K562 (cell line): ENCODE measurements around the gene CDK4. TPM values are rescaled to one million over a fixed set of nuclear protein-coding genes. Genes with fewer than 3 reads are reported as not detected.

Experiments
- CREB1 ChIP-seq, 2 experiments: sonication (generic) in 1 of 2; formaldehyde crosslinking in 1 of 2; IDR thresholded peaks; 2 replicates each; pipeline versions ENCODE4 v1.6.1 to v1.8.0; 2012 to 2022; ENCODE audit warnings: inconsistent platforms in 1 of 2, mild to moderate bottlenecking in 1 of 2, missing genetic modification reagents in 1 of 2, moderate library complexity in 1 of 2
- GABPB1 ChIP-seq: sonication (generic); formaldehyde crosslinking; IDR thresholded peaks from 2 replicates; pipeline ENCODE4 v1.8.0; 2022; ENCODE audit warnings: mild to moderate bottlenecking, missing genetic modification reagents
- KDM1A ChIP-seq, 2 experiments: fragments of 450-650 bp; IDR thresholded peaks; 2 replicates each; pipeline ENCODE4 v1.6.1; 2016; ENCODE audit warnings: mild to moderate bottlenecking in 2 of 2
- L3MBTL2 ChIP-seq: fragments of 450-650 bp; IDR thresholded peaks from 2 replicates; pipeline ENCODE4 v1.6.1; 2016; ENCODE audit warnings: mild to moderate bottlenecking, moderate library complexity
- MECOM ChIP-seq: fragments of 250-450 bp; sonication (Bioruptor Pico); IDR thresholded peaks from 2 replicates; pipeline ENCODE4 v1.8.0; 2022; ENCODE audit warnings: inconsistent platforms
- NELFE ChIP-seq: IDR thresholded peaks from 2 replicates; pipeline ENCODE4 v1.6.1; 2011; ENCODE audit warnings: mild to moderate bottlenecking; ENCODE audit not compliant: insufficient read depth, insufficient read length
- POLR2A ChIP-seq: fragments of 450-650 bp; conservative IDR thresholded peaks from 2 replicates; pipeline ENCODE4 v1.6.1; 2016
- POLR2AphosphoS2 ChIP-seq: IDR thresholded peaks from 2 replicates; pipeline ENCODE4 v1.6.1; 2012; ENCODE audit warnings: low read length, improper control_type of control experiment
- PRMT5 ChIP-seq: sonication (generic); formaldehyde crosslinking; IDR thresholded peaks from 2 replicates; pipeline ENCODE4 v1.5.0; 2020; ENCODE audit warnings: missing genetic modification reagents
- RBFOX2 ChIP-seq: fragments of 200-400 bp; formaldehyde crosslinking; IDR thresholded peaks from 2 replicates; pipeline ENCODE4 v1.6.1; 2017; ENCODE audit warnings: low read depth, mild to moderate bottlenecking, low read length, moderate library complexity
- RBM34 ChIP-seq: fragments of 200-400 bp; formaldehyde crosslinking; IDR thresholded peaks from 2 replicates; pipeline ENCODE4 v1.6.1; 2018; ENCODE audit warnings: low read length, borderline replicate concordance; ENCODE audit not compliant: insufficient read depth
- SRSF1 ChIP-seq: fragments of 200-400 bp; formaldehyde crosslinking; IDR thresholded peaks from 2 replicates; pipeline ENCODE4 v1.6.1; 2017; ENCODE audit warnings: mild to moderate bottlenecking, low read depth, low read length, moderate library complexity
- ZNF239 ChIP-seq: fragments of 250-450 bp; sonication (Bioruptor Pico); IDR thresholded peaks from 2 replicates; pipeline ENCODE4 v1.4.0; 2020; ENCODE audit warnings: mild to moderate bottlenecking
- ZNF384 ChIP-seq: IDR thresholded peaks from 2 replicates; pipeline ENCODE4 v1.6.1; 2012; ENCODE audit warnings: low read depth, low read length, improper control_type of control experiment
- ZNF444 ChIP-seq: fragments of 250-450 bp; sonication (Bioruptor Pico); IDR thresholded peaks from 2 replicates; pipeline ENCODE4 v1.4.0; 2020; ENCODE audit warnings: mild to moderate bottlenecking, moderate library complexity
- ZNF57 ChIP-seq: fragments of 450-650 bp; formaldehyde crosslinking; IDR thresholded peaks from 2 replicates; pipeline ENCODE4 v1.4.0; 2020; ENCODE audit warnings: mild to moderate bottlenecking, moderate library complexity
- ZNF644 ChIP-seq: fragments of 200-800 bp; sonication (Bioruptor generic); IDR thresholded peaks from 2 replicates; pipeline ENCODE4 v1.6.1; 2016; ENCODE audit warnings: low read depth, missing genetic modification characterization, missing compliant biosample characterization
- ZNF668 ChIP-seq: fragments of 250-450 bp; sonication (Bioruptor Pico); IDR thresholded peaks from 2 replicates; pipeline ENCODE4 v1.8.0; 2022; ENCODE audit warnings: mild to moderate bottlenecking, inconsistent platforms
- polyA plus RNA-seq, 8 experiments: library from polyadenylated mRNA; depleted of rRNA in 4 of 8; stranded (reverse) in 5 of 8; unstranded in 3 of 8; fragments of >200 nt; fragmentation: Nextera tagmentation in 2 of 8; fragmentation: Illumina TruSeq in 1 of 8; extraction: Ambion mirVana in 2 of 8; extraction: Trizol in 1 of 8; gene quantifications; 2 replicates each; pipeline versions ENCODE4 v1.2.1 to v1.2.3, GENCODE V29; 2011 to 2014; ENCODE audit warnings: inconsistent platforms in 1 of 8, missing spikeins in 1 of 8
- total RNA-seq, 7 experiments: library from RNA; depleted of rRNA in 6 of 7; stranded (reverse); fragments of >200 nt in 6 of 7; fragmentation: Illumina TruSeq in 2 of 7; extraction: Trizol in 2 of 7; gene quantifications; 2 replicates each; pipeline versions ENCODE4 v1.2.1 to v1.2.3, GENCODE V29; 2011 to 2021; ENCODE audit warnings: low replicate concordance in 1 of 7
- TF ChIP-seq, protein P1 (sequence below): fragments of 200-600 bp; sonication (generic); IDR thresholded peaks from one replicate; pipeline ENCODE4 v1.6.1; 2012; ENCODE audit warnings: mild to moderate bottlenecking, low read depth, low read length, inconsistent platforms
- TF ChIP-seq, protein P2 (sequence below): fragments of 450-650 bp; IDR thresholded peaks from 2 replicates; pipeline ENCODE4 v1.6.1; 2016; ENCODE audit warnings: missing biosample characterization, missing genetic modification characterization

The CDK4 gene
- total and polyA plus RNA-seq, 9 of the 15 experiments (the other 6 are each of a cell fraction or from before 2014, with no cell fraction given), result 37.8 to 436 (median 238) TPM

DNA sequence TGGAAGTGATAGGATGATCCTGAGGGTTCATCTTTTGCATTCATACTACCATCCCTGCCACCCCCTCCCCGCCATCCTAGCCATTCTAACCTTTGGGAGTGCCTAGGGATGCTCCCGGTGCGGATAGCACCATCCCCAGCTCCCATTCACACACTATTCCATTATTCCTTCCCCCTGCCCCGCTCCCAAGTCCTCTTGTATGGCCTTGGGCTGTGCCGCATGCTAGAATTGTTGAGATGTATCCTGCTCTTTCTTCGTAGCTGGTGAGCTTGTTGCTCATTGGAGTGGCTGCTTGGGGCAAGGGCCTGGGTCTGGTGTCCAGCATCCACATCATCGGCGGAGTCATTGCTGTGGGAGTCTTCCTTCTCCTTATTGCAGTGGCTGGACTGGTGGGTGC, 6.6 kb downstream of the CDK4 start (continued):
- TF ChIP-seq, protein P1, sequence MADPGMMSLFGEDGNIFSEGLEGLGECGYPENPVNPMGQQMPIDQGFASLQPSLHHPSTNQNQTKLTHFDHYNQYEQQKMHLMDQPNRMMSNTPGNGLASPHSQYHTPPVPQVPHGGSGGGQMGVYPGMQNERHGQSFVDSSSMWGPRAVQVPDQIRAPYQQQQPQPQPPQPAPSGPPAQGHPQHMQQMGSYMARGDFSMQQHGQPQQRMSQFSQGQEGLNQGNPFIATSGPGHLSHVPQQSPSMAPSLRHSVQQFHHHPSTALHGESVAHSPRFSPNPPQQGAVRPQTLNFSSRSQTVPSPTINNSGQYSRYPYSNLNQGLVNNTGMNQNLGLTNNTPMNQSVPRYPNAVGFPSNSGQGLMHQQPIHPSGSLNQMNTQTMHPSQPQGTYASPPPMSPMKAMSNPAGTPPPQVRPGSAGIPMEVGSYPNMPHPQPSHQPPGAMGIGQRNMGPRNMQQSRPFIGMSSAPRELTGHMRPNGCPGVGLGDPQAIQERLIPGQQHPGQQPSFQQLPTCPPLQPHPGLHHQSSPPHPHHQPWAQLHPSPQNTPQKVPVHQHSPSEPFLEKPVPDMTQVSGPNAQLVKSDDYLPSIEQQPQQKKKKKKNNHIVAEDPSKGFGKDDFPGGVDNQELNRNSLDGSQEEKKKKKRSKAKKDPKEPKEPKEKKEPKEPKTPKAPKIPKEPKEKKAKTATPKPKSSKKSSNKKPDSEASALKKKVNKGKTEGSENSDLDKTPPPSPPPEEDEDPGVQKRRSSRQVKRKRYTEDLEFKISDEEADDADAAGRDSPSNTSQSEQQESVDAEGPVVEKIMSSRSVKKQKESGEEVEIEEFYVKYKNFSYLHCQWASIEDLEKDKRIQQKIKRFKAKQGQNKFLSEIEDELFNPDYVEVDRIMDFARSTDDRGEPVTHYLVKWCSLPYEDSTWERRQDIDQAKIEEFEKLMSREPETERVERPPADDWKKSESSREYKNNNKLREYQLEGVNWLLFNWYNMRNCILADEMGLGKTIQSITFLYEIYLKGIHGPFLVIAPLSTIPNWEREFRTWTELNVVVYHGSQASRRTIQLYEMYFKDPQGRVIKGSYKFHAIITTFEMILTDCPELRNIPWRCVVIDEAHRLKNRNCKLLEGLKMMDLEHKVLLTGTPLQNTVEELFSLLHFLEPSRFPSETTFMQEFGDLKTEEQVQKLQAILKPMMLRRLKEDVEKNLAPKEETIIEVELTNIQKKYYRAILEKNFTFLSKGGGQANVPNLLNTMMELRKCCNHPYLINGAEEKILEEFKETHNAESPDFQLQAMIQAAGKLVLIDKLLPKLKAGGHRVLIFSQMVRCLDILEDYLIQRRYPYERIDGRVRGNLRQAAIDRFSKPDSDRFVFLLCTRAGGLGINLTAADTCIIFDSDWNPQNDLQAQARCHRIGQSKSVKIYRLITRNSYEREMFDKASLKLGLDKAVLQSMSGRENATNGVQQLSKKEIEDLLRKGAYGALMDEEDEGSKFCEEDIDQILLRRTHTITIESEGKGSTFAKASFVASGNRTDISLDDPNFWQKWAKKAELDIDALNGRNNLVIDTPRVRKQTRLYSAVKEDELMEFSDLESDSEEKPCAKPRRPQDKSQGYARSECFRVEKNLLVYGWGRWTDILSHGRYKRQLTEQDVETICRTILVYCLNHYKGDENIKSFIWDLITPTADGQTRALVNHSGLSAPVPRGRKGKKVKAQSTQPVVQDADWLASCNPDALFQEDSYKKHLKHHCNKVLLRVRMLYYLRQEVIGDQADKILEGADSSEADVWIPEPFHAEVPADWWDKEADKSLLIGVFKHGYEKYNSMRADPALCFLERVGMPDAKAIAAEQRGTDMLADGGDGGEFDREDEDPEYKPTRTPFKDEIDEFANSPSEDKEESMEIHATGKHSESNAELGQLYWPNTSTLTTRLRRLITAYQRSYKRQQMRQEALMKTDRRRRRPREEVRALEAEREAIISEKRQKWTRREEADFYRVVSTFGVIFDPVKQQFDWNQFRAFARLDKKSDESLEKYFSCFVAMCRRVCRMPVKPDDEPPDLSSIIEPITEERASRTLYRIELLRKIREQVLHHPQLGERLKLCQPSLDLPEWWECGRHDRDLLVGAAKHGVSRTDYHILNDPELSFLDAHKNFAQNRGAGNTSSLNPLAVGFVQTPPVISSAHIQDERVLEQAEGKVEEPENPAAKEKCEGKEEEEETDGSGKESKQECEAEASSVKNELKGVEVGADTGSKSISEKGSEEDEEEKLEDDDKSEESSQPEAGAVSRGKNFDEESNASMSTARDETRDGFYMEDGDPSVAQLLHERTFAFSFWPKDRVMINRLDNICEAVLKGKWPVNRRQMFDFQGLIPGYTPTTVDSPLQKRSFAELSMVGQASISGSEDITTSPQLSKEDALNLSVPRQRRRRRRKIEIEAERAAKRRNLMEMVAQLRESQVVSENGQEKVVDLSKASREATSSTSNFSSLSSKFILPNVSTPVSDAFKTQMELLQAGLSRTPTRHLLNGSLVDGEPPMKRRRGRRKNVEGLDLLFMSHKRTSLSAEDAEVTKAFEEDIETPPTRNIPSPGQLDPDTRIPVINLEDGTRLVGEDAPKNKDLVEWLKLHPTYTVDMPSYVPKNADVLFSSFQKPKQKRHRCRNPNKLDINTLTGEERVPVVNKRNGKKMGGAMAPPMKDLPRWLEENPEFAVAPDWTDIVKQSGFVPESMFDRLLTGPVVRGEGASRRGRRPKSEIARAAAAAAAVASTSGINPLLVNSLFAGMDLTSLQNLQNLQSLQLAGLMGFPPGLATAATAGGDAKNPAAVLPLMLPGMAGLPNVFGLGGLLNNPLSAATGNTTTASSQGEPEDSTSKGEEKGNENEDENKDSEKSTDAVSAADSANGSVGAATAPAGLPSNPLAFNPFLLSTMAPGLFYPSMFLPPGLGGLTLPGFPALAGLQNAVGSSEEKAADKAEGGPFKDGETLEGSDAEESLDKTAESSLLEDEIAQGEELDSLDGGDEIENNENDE, result no peak
- TF ChIP-seq CREB1 (IDR thresholded peaks at IDR 0.05) (no peak; the same call in 1 of the 2 replicates), CREB1 (CRISPR knock-in tag; IDR thresholded peaks at IDR 0.05) (no peak), ZNF444 (CRISPR knock-in tag) (no peak), RBFOX2 (0 out of 2 replicates have a peak, but pooled peaks have one; percentile 17), ZNF239 (CRISPR knock-in tag) (no peak), NELFE (no peak), ZNF57 (no peak), PRMT5 (no peak), ZNF668 (no peak), GABPB1 (CRISPR knock-in tag) (no peak), KDM1A (IDR thresholded peaks at IDR 0.05) (no peak), ZNF644 (tag) (no peak), L3MBTL2 (no peak), ZNF384 (no peak), SRSF1 (no peak), POLR2AphosphoS2 (peak; percentile 96), RBM34 (no peak), POLR2A (peak; percentile 76), MECOM (CRISPR knock-in tag) (no peak)
- TF ChIP-seq, protein P2, sequence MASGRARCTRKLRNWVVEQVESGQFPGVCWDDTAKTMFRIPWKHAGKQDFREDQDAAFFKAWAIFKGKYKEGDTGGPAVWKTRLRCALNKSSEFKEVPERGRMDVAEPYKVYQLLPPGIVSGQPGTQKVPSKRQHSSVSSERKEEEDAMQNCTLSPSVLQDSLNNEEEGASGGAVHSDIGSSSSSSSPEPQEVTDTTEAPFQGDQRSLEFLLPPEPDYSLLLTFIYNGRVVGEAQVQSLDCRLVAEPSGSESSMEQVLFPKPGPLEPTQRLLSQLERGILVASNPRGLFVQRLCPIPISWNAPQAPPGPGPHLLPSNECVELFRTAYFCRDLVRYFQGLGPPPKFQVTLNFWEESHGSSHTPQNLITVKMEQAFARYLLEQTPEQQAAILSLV (tag), result no peak
